MV-4-11 (cell line): ENCODE measurements around the gene TMCC3.
A peak's percentile ranks its signal among the peaks of the same experiment; 100 is the strongest.
"Not testable (repeated sequence)": the region's sequence is repeated elsewhere in the genome, so short reads cannot be mapped to it uniquely, and the experiment has no call there.

Experiments used
- DNase-seq: peaks from one replicate; lab custom pipeline; 2025; lab: John Stamatoyannopoulos, UW

TMCC3 gene

GRCh38 chr12:94565683-94566082 is 84.7 kb downstream of the TMCC3 start:
- DNase-seq, result no peak

- DNase-seq, result no peak
These were observed 87.1 kb downstream of the TMCC3 start for GRCh38 chr12:94563286-94563685.

- no peak for DNase-seq
These were observed 88.4 kb downstream of the TMCC3 start for GRCh38 chr12:94561943-94562411.

GRCh38 chr12:94560431-94561221 is 89.7 kb downstream of the TMCC3 start:
- no peak for DNase-seq

- DNase-seq, result no peak
These were observed 91.7 kb downstream of the TMCC3 start for GRCh38 chr12:94558612-94559011.

GRCh38 chr12:94557746-94558295 is 92.5 kb downstream of the TMCC3 start:
- no peak for DNase-seq

GRCh38 chr12:94555687-94556086 is 94.7 kb downstream of the TMCC3 start:
- no peak for DNase-seq

GRCh38 chr12:94553875-94554274 is 96.5 kb downstream of the TMCC3 start:
- no peak for DNase-seq

GRCh38 chr12:94553130-94553519 is 97.2 kb downstream of the TMCC3 start:
- peak; percentile 53 for DNase-seq

- no peak for DNase-seq
These were observed 98.5 kb downstream of the TMCC3 start for GRCh38 chr12:94551810-94552209.

GRCh38 chr12:94550964-94551363 is 99.4 kb downstream of the TMCC3 start:
- peak; percentile 90 for DNase-seq

- not testable (repeated sequence) for DNase-seq
These were observed 101.5 kb downstream of the TMCC3 start for GRCh38 chr12:94548833-94549232.

- peak; percentile 4 for DNase-seq
These were observed 104.2 kb downstream of the TMCC3 start for GRCh38 chr12:94545935-94546771.

- no peak for DNase-seq
These were observed 106.0 kb downstream of the TMCC3 start for GRCh38 chr12:94544355-94544754.

GRCh38 chr12:94538318-94538717 is 112.0 kb downstream of the TMCC3 start:
- DNase-seq, result no peak

- DNase-seq, result no peak
These were observed 114.1 kb downstream of the TMCC3 start for GRCh38 chr12:94536040-94536965.

- no peak for DNase-seq
These were observed 114.8 kb downstream of the TMCC3 start for GRCh38 chr12:94535510-94535921.

GRCh38 chr12:94534774-94535509 is 115.4 kb downstream of the TMCC3 start:
- no peak for DNase-seq

GRCh38 chr12:94534278-94534677 is 116.1 kb downstream of the TMCC3 start:
- DNase-seq, result no peak

- peak; percentile 56 for DNase-seq
These were observed 117.6 kb downstream of the TMCC3 start for GRCh38 chr12:94532490-94533422.
